Peyer's patch (tissue), 4 donors: ENCODE measurements around the gene ACSL1. TPM values are rescaled to one million over a fixed set of nuclear protein-coding genes. Genes with fewer than 3 reads are reported as not detected.

Source experiments
- DNase-seq, 3 donors: peaks; one replicate each; pipeline ENCODE4 v3.0.0-alpha.2; 2017 to 2019
- H3K27ac ChIP-seq, 4 donors: fragments of 200-600 bp; sonication (generic); one replicate each; pipeline ENCODE4 v1.5.1; 2016 to 2019
- H3K27me3 ChIP-seq, 2 donors: fragments of 200-600 bp; sonication (generic); one replicate each; pipeline ENCODE4 v1.5.1; 2019
- H3K36me3 ChIP-seq, 3 donors: fragments of 200-600 bp; sonication (generic); one replicate each; pipeline ENCODE4 v1.5.1; 2016 to 2019
- H3K4me1 ChIP-seq, 4 donors: fragments of 200-600 bp; sonication (generic); one replicate each; pipeline ENCODE4 v1.5.1; 2016 to 2019
- H3K4me3 ChIP-seq, 4 donors: fragments of 200-600 bp; sonication (generic); 1 replicate in 3 of 4; 2 replicates in 1 of 4; pipeline ENCODE4 v1.5.1; 2016 to 2019; ENCODE audit warnings: mild to moderate bottlenecking in 1 of 4
- H3K9me3 ChIP-seq, 4 donors: fragments of 200-600 bp; sonication (generic); one replicate each; pipeline ENCODE4 v1.5.1; 2016 to 2019; ENCODE audit warnings: mild to moderate bottlenecking in 1 of 4
- CTCF ChIP-seq, 6 experiments: fragments of 450-650 bp in 4 of 6; fragments of 200-600 bp in 2 of 6; sonication (generic) in 1 of 6; IDR thresholded peaks; one replicate each; pipeline ENCODE4 v1.5.1; 2017 to 2019; ENCODE audit warnings: antibody characterized with exemption in 6 of 6, mild to moderate bottlenecking in 3 of 6, moderate library complexity in 1 of 6
- POLR2A ChIP-seq, 2 donors: fragments of 450-650 bp; IDR thresholded peaks; one replicate each; pipeline ENCODE4 v1.5.1; 2017; ENCODE audit warnings: antibody characterized with exemption in 2 of 2, mild to moderate bottlenecking in 2 of 2, moderate library complexity in 2 of 2
- total RNA-seq, 4 donors: library from RNA; depleted of rRNA; stranded (reverse); fragments of >200 nt; gene quantifications; one replicate each; pipeline ENCODE4 v1.1.0, GENCODE V29; 2016

Gene ACSL1
- 10 to 100 TPM; 14.9 to 23.1 (median 18.1) TPM for total RNA-seq

- Histone ChIP-seq H3K27ac (peak within 1 kb of the TSS; percentile 73 to 90 (median 79)), H3K4me3 (peak within 1 kb of the TSS; percentile 49 to 93 (median 84)), H3K9me3 (no peaks in the 10 kb centered on the region), H3K36me3 (no peaks in the 10 kb centered on the region), H3K27me3 (no peaks in the 10 kb centered on the region), H3K4me1 (peaks cover 0 to 16% (median 0%) of the 10 kb centered on the region in 4 donors)
- DNase-seq: peak; percentile 82 to 91 (median 85)
- TF ChIP-seq CTCF (IDR thresholded peaks at IDR 0.05): peak in 3 of 6 experiments; percentile 26 to 35 (median 34)
- no peak for TF ChIP-seq POLR2A (IDR thresholded peaks at IDR 0.05)
These were observed at the start of gene ACSL1 for GRCh38 chr4:184825896-184826690. Gene ACSL1 (minus strand): TSS chr4:184825968. CDS start chr4:184803514, 22,454 bp downstream.

GRCh38 chr4:184873054-184873453 lies 47.3 kb upstream of the ACSL1 start:
- Histone ChIP-seq H3K4me1 (no peaks in the 10 kb centered on the region), H3K9me3 (no peaks in the 10 kb centered on the region), H3K36me3 (no peaks in the 10 kb centered on the region), H3K4me3 (no peak overlapping the region), H3K27ac (no peak overlapping the region), H3K27me3 (no peaks in the 10 kb centered on the region)
- TF ChIP-seq POLR2A (IDR thresholded peaks at IDR 0.05) (no peak), CTCF (IDR thresholded peaks at IDR 0.05) (no peak)
- DNase-seq: no peak

GRCh38 chr4:184870718-184871117 lies 45.0 kb upstream of the ACSL1 start:
- DNase-seq: no peak
- Histone ChIP-seq H3K27me3 (no peaks in the 10 kb centered on the region), H3K4me3 (no peak overlapping the region), H3K4me1 (no peaks in the 10 kb centered on the region), H3K9me3 (no peaks in the 10 kb centered on the region), H3K36me3 (no peaks in the 10 kb centered on the region), H3K27ac (no peak overlapping the region)
- TF ChIP-seq CTCF (IDR thresholded peaks at IDR 0.05) (no peak), POLR2A (IDR thresholded peaks at IDR 0.05) (no peak)

- Histone ChIP-seq H3K27me3 (no peaks in the 10 kb centered on the region), H3K4me3 (no peak overlapping the region), H3K36me3 (no peaks in the 10 kb centered on the region), H3K4me1 (no peaks in the 10 kb centered on the region), H3K27ac (no peak overlapping the region), H3K9me3 (no peaks in the 10 kb centered on the region)
- TF ChIP-seq POLR2A (IDR thresholded peaks at IDR 0.05): no peak
- no peak for TF ChIP-seq CTCF (IDR thresholded peaks at IDR 0.05)
- DNase-seq: no peak
These were observed 42.9 kb upstream of the ACSL1 start for GRCh38 chr4:184868623-184869022.

- Histone ChIP-seq H3K27me3 (no peaks in the 10 kb centered on the region), H3K27ac (no peak overlapping the region), H3K9me3 (no peaks in the 10 kb centered on the region), H3K4me3 (no peak overlapping the region), H3K4me1 (no peaks in the 10 kb centered on the region), H3K36me3 (no peaks in the 10 kb centered on the region)
- TF ChIP-seq CTCF (IDR thresholded peaks at IDR 0.05) (no peak), POLR2A (IDR thresholded peaks at IDR 0.05) (no peak)
- no peak for DNase-seq
These were observed 38.1 kb upstream of the ACSL1 start for GRCh38 chr4:184863916-184864315.
